Uterus (tissue), 4 donors: ENCODE measurements around the gene DDX51. TPM values are rescaled to one million over a fixed set of nuclear protein-coding genes. Genes with fewer than 3 reads are reported as not detected.

Experiments used
- DNase-seq, 2 donors: peaks; one replicate each; pipeline ENCODE4 v3.0.0-alpha.2; 2019 to 2020
- H3K27ac ChIP-seq, 2 donors: fragments of 200-600 bp; sonication (generic); 1 replicate in 1 of 2; 2 replicates in 1 of 2; pipeline ENCODE4 v1.5.1; 2016 to 2018
- H3K27me3 ChIP-seq, 2 donors: fragments of 200-600 bp; sonication (generic); one replicate each; pipeline ENCODE4 v1.5.1; 2018 to 2019; ENCODE audit warnings: control low read depth in 1 of 2
- H3K36me3 ChIP-seq, 2 donors: fragments of 200-600 bp; sonication (generic); one replicate each; pipeline ENCODE4 v1.5.1; 2019; ENCODE audit warnings: control low read depth in 1 of 2
- H3K4me1 ChIP-seq, 2 donors: fragments of 200-600 bp; sonication (generic); one replicate each; pipeline ENCODE4 v1.5.1; 2018 to 2019; ENCODE audit warnings: control low read depth in 1 of 2
- H3K4me3 ChIP-seq, 2 donors: fragments of 200-600 bp; sonication (generic); 1 replicate in 1 of 2; 2 replicates in 1 of 2; pipeline ENCODE4 v1.5.1; 2018 to 2019; ENCODE audit warnings: mild to moderate bottlenecking in 1 of 2
- H3K9me3 ChIP-seq, 2 donors: fragments of 200-600 bp; sonication (generic); one replicate each; pipeline ENCODE4 v1.5.1; 2019; ENCODE audit warnings: control low read depth in 1 of 2
- POLR2A ChIP-seq, 2 donors: fragments of 450-650 bp; IDR thresholded peaks; one replicate each; pipeline ENCODE4 v1.6.1; 2016; ENCODE audit warnings: antibody characterized with exemption in 2 of 2, mild to moderate bottlenecking in 1 of 2, moderate library complexity in 1 of 2
- intact Hi-C: fragments of 100-400 bp; cut with DNase I; formaldehyde crosslinking; loops from one replicate; pipeline ENCODE4 v1.15.1; 2023; ENCODE audit warnings: low total_unique reads
- total RNA-seq, 4 donors: library from RNA; depleted of rRNA in 3 of 4; stranded (reverse); fragments of >200 nt in 3 of 4; gene quantifications; one replicate each; pipeline versions ENCODE4 v1.1.0 to v1.2.4, GENCODE V29; 2014 to 2023
- TF ChIP-seq, protein P1 (sequence below), 4 experiments: fragments of 200-600 bp in 2 of 4; fragments of 450-650 bp in 2 of 4; sonication (generic) in 2 of 4; IDR thresholded peaks; one replicate each; pipeline ENCODE4 v1.5.1; 2016 to 2019; ENCODE audit warnings: antibody characterized with exemption in 4 of 4, mild to moderate bottlenecking in 2 of 4, moderate library complexity in 1 of 4
- donor health status: DM: yes; HTN: yes; CAD: no.

DDX51 gene
- total RNA-seq, 4 donors from 2014 or later = 7.9 to 53.3 (median 16.6) TPM

DNA sequence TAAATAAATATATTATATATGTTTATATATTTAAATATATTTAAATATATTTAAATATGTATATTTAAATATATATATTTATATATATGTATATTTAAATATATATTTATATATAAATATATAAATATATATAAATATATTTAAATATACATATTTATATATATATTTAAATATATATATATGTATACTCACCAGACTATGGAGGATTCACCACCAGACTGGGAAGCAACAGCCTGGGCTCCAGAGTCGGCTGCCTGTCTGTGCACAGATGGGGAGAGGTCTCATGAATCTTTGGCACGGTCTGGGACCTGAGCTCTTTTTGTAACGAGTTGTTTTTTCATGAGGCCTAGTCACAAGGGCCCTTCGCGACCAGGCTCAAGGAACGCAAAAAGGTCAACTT is 21.5 kb upstream of the DDX51 start:
- peaks cover 0 to 7% of the 10 kb centered on the region in 2 donors for H3K27me3 ChIP-seq
- H3K27ac ChIP-seq = no peak overlapping the region
- intact Hi-C loops = no loop called here
- H3K9me3 ChIP-seq = no peaks in the 10 kb centered on the region
- no peaks in the 10 kb centered on the region for H3K4me1 ChIP-seq
- TF ChIP-seq POLR2A (IDR thresholded peaks at IDR 0.05) = no peak
- TF ChIP-seq, protein P1, sequence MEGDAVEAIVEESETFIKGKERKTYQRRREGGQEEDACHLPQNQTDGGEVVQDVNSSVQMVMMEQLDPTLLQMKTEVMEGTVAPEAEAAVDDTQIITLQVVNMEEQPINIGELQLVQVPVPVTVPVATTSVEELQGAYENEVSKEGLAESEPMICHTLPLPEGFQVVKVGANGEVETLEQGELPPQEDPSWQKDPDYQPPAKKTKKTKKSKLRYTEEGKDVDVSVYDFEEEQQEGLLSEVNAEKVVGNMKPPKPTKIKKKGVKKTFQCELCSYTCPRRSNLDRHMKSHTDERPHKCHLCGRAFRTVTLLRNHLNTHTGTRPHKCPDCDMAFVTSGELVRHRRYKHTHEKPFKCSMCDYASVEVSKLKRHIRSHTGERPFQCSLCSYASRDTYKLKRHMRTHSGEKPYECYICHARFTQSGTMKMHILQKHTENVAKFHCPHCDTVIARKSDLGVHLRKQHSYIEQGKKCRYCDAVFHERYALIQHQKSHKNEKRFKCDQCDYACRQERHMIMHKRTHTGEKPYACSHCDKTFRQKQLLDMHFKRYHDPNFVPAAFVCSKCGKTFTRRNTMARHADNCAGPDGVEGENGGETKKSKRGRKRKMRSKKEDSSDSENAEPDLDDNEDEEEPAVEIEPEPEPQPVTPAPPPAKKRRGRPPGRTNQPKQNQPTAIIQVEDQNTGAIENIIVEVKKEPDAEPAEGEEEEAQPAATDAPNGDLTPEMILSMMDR (IDR thresholded peaks at IDR 0.05) = no peak
- H3K36me3 ChIP-seq = no peaks in the 10 kb centered on the region
- DNase-seq = no peak
- H3K4me3 ChIP-seq = no peak overlapping the region

DNA sequence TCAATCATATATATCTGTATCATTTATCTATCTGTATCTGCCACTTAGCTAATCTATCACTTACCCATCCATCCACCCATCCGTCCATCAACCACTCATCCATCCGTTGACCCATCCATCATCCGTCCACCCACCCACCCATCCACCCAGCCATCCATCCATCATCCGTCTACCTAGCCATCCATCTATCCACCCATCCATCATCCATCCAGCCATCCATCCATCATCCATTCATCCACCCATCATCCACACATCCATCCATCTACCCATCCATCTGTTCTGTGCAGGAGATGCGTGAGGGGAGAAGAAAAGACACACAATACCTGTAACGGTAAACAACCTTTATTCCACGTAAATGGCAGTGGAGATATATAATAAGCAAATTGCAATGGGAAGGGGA is 20.3 kb upstream of the DDX51 start:
- no peak for TF ChIP-seq POLR2A (IDR thresholded peaks at IDR 0.05)
- TF ChIP-seq, protein P1 (IDR thresholded peaks at IDR 0.05) = no peak
- Histone ChIP-seq H3K27ac (no peak overlapping the region), H3K27me3 (peaks cover 0 to 2% of the 10 kb centered on the region in 2 donors), H3K9me3 (no peaks in the 10 kb centered on the region), H3K36me3 (no peaks in the 10 kb centered on the region), H3K4me1 (no peaks in the 10 kb centered on the region), H3K4me3 (no peak overlapping the region)
- DNase-seq = no peak
- intact Hi-C loops = no loop called here

DNA sequence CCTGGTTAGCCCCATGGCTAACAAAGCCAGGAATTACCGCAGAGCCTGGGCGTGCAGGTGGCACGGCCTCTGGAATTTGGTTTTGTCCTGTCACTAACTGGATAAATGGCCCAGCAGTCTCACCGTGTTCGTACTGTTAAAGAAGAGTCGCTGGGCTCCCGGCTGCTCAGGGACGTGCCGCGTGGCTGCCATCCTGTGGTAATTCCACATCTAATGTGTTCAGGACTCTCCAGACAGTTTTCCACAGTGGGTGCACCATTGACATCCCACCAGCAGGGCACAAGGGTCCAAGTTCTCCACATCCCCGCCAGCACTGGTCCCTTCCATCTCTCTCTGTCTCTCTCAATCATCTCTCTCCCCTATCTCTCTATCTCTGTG is 19.8 kb upstream of the DDX51 start:
- DNase-seq = no peak
- TF ChIP-seq, protein P1 (IDR thresholded peaks at IDR 0.05) = no peak
- TF ChIP-seq POLR2A (IDR thresholded peaks at IDR 0.05) = no peak
- Histone ChIP-seq H3K4me3 (no peak overlapping the region), H3K27ac (no peak overlapping the region), H3K4me1 (no peaks in the 10 kb centered on the region), H3K27me3 (peaks cover 0 to 2% of the 10 kb centered on the region in 2 donors), H3K9me3 (no peaks in the 10 kb centered on the region), H3K36me3 (no peaks in the 10 kb centered on the region)
- intact Hi-C loops = no loop called here

DNA sequence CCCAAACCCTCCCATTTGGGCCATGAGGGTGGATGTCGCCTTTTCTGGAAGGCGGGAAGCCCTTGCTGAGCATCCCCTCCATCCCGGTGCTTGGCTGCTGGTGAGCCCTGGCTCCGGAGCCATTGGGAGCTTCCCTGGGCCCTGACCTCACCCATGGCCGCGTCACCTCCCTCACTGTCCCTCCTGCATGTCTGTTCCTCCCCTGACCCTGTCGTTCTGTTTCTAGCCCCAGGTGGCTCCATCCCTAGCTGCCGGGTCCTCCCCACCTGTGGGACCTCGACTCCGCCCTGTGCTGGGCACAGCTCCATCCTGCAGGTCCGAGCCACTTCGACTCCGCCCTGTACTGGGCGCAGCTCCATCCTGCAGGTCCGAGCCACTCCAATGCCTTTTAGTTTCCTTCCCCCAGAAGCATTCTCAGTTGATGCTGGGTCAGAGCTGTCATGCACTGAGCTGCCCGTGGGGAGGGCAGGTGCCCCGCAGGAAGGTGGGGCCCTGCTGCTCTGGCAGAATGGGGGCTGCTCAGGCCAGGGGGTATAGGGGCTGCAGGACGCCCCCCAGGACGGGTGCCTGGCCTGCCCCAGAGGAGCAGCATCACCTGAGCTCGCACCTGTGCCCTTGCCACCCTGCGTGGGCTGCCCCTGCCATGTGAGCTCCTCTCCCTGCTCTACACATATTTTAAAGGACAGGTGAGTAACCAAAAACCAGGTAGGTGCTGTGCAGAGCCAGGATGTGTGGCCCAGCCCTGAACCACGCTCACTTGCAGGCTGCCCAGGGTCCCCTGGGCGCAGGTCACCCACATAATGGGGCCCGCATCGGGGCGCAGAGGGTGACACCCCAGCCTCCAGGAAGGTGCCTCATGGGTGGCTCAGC is 19.2 kb upstream of the DDX51 start:
- Histone ChIP-seq H3K9me3 (no peaks in the 10 kb centered on the region), H3K27me3 (peaks cover 0 to 2% of the 10 kb centered on the region in 2 donors), H3K36me3 (no peaks in the 10 kb centered on the region), H3K4me1 (no peaks in the 10 kb centered on the region), H3K27ac (no peak overlapping the region), H3K4me3 (no peak overlapping the region)
- intact Hi-C loops = no loop called here
- TF ChIP-seq, protein P1 (IDR thresholded peaks at IDR 0.05) = no peak
- no peak for TF ChIP-seq POLR2A (IDR thresholded peaks at IDR 0.05)
- DNase-seq = no peak

DNA sequence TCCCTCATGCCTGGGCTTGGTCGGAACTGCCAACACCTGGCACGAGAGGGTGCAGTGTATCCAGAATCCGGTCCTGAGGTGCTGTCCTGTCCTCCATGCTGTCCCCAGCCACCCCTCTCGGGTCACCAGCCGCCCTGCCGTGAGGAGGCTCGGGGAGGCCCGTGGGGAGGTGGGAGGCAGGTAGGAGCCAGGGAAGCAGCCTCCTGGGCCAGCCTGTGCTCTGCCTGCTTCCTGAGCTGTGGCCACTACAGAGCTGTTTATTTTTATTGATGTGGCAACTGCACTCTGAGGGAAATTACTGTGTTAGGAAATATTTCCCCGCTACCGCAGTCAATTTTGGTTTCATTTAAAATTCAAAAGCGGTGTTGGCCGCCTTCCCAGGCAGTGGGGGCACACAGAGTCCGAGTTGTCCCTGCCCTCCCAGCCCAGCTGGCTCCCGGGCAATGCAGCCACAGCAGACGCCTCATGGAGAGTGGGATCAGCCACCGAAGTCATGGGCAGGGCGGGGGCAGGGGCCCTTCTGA is 18.5 kb upstream of the DDX51 start:
- no peak for DNase-seq
- H3K4me3 ChIP-seq = no peak overlapping the region
- intact Hi-C loops = no loop called here
- H3K27me3 ChIP-seq = peaks cover 0 to 2% of the 10 kb centered on the region in 2 donors
- H3K36me3 ChIP-seq = no peaks in the 10 kb centered on the region
- H3K9me3 ChIP-seq = no peaks in the 10 kb centered on the region
- no peak overlapping the region for H3K27ac ChIP-seq
- H3K4me1 ChIP-seq = no peaks in the 10 kb centered on the region
- TF ChIP-seq POLR2A (IDR thresholded peaks at IDR 0.05) = no peak
- TF ChIP-seq, protein P1 (IDR thresholded peaks at IDR 0.05) = no peak
